ENCODE data around the gene ZNF331.

DNA sequence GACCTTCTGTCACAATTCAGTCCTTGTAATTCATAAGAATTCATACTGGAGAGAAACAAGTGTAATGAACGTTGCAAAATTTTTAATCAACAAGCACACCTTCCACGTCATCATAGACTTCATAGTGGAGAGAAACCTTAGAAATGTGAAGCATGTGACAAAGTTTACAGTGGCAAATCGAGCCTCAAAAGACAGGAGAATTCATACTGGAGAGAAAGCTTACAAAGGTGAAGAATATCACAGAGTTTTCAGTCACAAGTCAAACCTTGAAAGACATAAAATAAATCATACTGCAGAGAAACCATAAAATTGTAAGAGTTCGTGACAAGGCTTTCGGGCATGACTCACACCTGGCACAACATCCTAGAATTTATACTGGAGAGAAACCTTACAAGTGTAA is 45.8 kb upstream of the ZNF331 start:
- TF ChIP-seq, protein P1, sequence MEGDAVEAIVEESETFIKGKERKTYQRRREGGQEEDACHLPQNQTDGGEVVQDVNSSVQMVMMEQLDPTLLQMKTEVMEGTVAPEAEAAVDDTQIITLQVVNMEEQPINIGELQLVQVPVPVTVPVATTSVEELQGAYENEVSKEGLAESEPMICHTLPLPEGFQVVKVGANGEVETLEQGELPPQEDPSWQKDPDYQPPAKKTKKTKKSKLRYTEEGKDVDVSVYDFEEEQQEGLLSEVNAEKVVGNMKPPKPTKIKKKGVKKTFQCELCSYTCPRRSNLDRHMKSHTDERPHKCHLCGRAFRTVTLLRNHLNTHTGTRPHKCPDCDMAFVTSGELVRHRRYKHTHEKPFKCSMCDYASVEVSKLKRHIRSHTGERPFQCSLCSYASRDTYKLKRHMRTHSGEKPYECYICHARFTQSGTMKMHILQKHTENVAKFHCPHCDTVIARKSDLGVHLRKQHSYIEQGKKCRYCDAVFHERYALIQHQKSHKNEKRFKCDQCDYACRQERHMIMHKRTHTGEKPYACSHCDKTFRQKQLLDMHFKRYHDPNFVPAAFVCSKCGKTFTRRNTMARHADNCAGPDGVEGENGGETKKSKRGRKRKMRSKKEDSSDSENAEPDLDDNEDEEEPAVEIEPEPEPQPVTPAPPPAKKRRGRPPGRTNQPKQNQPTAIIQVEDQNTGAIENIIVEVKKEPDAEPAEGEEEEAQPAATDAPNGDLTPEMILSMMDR (IDR thresholded peaks at IDR 0.05; ENCODE audit: poor library complexity), result no peak
- TF ChIP-seq EZH2phosphoT487 (IDR thresholded peaks at IDR 0.05; ENCODE audit: low read depth, severe bottlenecking, unreplicated experiment), result no peak
